ENCODE measurements around the gene HSPB7. TPM values are rescaled to one million over a fixed set of nuclear protein-coding genes. Genes with fewer than 3 reads are reported as not detected.

The HSPB7 gene
- total RNA-seq, 1 experiment from 2014 or later = not detected

DNA sequence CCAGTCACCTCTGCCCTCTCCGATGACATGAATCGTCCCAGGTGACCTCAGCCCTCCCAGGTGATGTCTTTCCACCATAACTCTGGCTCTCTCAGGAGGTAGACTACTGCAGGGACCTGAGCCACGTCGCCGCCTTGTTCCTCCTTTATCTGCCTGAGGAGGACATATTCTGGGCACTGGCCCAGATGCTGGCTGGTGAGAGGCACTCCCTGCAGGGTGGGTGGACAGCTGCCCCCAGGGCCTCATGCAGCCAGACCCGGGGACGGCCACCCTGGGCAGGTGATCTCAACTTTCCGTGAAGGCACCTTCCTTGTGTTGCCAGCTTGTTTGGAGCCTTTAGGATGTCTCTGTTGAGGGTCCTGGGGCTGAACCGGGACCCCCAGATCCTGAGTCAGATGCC lies 28.1 kb downstream of the HSPB7 start:
- Histone ChIP-seq H3K27me3 (replicated peaks; ENCODE audit: control insufficient read depth, insufficient read depth, low read length) (no peaks in the 10 kb centered on the region), H3K4me3 (ENCODE audit: low read depth, low read length) (no peak overlapping the region), H3K36me3 (ENCODE audit: control insufficient read depth, insufficient read depth, low read length) (no peaks in the 10 kb centered on the region), H3K4me1 (no peaks in the 10 kb centered on the region), H3K9me3 (no peaks in the 10 kb centered on the region)
- Mint-ChIP-seq H3K9me3 (ENCODE audit: unreplicated experiment) (no peaks in the 10 kb centered on the region), H3K27me3 (ENCODE audit: insufficient read depth, unreplicated experiment) (no peaks in the 10 kb centered on the region), H3K27ac (ENCODE audit: unreplicated experiment) (no peak overlapping the region), H3K4me3 (ENCODE audit: unreplicated experiment) (no peak overlapping the region), H3K36me3 (ENCODE audit: insufficient read depth, unreplicated experiment) (no peaks in the 10 kb centered on the region), H3K4me1 (ENCODE audit: low read depth, unreplicated experiment) (no peaks in the 10 kb centered on the region)
- TF ChIP-seq, protein P1, sequence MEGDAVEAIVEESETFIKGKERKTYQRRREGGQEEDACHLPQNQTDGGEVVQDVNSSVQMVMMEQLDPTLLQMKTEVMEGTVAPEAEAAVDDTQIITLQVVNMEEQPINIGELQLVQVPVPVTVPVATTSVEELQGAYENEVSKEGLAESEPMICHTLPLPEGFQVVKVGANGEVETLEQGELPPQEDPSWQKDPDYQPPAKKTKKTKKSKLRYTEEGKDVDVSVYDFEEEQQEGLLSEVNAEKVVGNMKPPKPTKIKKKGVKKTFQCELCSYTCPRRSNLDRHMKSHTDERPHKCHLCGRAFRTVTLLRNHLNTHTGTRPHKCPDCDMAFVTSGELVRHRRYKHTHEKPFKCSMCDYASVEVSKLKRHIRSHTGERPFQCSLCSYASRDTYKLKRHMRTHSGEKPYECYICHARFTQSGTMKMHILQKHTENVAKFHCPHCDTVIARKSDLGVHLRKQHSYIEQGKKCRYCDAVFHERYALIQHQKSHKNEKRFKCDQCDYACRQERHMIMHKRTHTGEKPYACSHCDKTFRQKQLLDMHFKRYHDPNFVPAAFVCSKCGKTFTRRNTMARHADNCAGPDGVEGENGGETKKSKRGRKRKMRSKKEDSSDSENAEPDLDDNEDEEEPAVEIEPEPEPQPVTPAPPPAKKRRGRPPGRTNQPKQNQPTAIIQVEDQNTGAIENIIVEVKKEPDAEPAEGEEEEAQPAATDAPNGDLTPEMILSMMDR (IDR thresholded peaks at IDR 0.05; ENCODE audit: insufficient read depth in 1 of 2, low read depth in 1 of 2, low read length in 1 of 2, severe bottlenecking in 1 of 2, unreplicated experiment in 1 of 2) = no peak
- intact Hi-C loops (cut with micrococcal nuclease; ENCODE audit: unreplicated experiment) = no loop called here
- ChIA-PET POLR2A (no interaction called here), CTCF (no interaction called here)
- no TSS peak for BruUV-seq (replicated peaks)
- DNase-seq = no peak

DNA sequence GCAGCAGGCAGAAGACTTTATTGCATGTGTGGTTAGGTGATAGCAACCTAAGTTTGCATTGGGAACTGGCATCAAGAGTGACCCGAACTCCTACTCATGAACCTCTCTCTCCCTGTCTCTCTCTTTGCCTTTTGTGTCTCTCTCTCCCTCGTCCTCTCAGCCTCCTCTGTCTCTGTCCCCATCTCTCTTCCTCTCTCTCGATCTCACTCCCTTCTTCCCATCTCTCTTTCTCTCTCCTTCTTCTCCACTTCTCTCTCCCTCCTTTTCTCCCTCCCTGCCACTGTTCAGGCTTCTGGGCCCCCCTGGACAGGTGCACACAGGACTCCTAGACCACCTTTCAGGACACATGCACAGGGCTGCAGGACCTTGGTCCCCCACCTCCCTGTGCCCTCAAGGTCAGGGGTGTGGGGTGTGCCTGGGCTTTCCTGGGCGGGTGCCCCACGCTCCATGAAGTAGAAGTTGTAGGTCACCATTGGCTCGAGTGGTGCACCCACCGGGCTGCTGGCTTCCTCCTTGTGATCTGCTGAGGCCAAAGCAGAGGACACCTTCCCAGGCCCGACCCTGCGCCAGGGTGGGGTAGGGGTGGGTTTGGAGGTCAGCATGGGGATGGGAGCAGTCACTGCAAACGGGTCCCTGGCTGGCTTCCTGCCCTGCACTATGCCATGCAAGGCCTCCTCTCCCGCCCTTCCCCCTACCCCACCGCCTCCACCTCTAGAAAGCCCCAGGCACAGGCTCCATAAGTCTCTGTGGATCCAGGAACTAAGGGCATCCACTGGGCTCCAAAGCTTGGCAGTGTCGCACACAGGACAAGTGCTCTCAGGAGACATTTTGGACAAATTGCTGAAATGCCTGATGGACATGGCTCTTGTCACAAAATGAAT lies 28.7 kb downstream of the HSPB7 start:
- Histone ChIP-seq H3K4me1 (no peaks in the 10 kb centered on the region), H3K9me3 (no peaks in the 10 kb centered on the region), H3K36me3 (ENCODE audit: control insufficient read depth, insufficient read depth, low read length) (no peaks in the 10 kb centered on the region), H3K27me3 (replicated peaks; ENCODE audit: control insufficient read depth, insufficient read depth, low read length) (no peaks in the 10 kb centered on the region), H3K4me3 (ENCODE audit: low read depth, low read length) (no peak overlapping the region)
- Mint-ChIP-seq H3K36me3 (ENCODE audit: insufficient read depth, unreplicated experiment) (no peaks in the 10 kb centered on the region), H3K27me3 (ENCODE audit: insufficient read depth, unreplicated experiment) (no peaks in the 10 kb centered on the region), H3K4me1 (ENCODE audit: low read depth, unreplicated experiment) (no peaks in the 10 kb centered on the region), H3K27ac (ENCODE audit: unreplicated experiment) (no peak overlapping the region), H3K4me3 (ENCODE audit: unreplicated experiment) (no peak overlapping the region), H3K9me3 (ENCODE audit: unreplicated experiment) (no peaks in the 10 kb centered on the region)
- no peak for DNase-seq
- TF ChIP-seq, protein P1 (IDR thresholded peaks at IDR 0.05; ENCODE audit: insufficient read depth in 1 of 2, low read depth in 1 of 2, low read length in 1 of 2, severe bottlenecking in 1 of 2, unreplicated experiment in 1 of 2) = no peak
- ChIA-PET POLR2A (no interaction called here), CTCF (no interaction called here)
- BruUV-seq (replicated peaks) = no TSS peak
- intact Hi-C loops (cut with micrococcal nuclease; ENCODE audit: unreplicated experiment) = no loop called here

DNA sequence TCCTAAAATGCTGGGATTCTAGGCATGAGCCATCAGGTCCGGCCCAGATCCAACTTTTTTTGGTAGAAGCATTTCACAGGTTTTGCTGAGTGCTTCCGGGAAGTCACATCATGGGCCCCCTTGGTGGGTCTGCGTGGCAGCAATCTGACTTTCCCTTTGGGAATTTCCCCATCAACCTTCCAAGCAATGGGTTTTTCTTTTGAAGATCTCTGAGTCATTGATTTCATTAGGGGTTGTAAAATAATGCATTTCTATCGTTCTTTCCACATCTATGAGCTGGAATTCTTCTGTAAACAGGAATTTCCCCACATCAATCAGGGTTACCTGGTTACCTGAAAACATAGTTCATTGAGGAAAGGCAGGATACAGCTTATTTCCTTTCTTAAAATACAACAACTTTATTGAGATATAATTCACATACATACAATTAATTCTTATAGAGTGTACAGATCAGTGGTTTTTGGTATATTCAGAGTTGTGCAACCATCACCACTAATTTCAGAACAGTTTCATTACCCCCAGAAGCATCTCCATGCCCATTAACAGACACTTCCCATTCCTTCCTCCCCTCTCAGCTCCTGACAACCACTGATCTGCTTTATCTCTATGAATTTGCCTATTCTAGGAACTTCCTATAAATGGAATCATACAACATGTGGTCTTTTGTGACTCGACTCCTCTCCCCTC lies 32.1 kb downstream of the HSPB7 start:
- no peak overlapping the region for H3K4me3 Mint-ChIP-seq (ENCODE audit: unreplicated experiment)
- H3K27me3 Mint-ChIP-seq (ENCODE audit: insufficient read depth, unreplicated experiment) = no peaks in the 10 kb centered on the region
- TF ChIP-seq, protein P1 (IDR thresholded peaks at IDR 0.05; ENCODE audit: insufficient read depth in 1 of 2, low read depth in 1 of 2, low read length in 1 of 2, severe bottlenecking in 1 of 2, unreplicated experiment in 1 of 2) = no peak
- no peak for DNase-seq
- Histone ChIP-seq H3K36me3 (ENCODE audit: control insufficient read depth, insufficient read depth, low read length) (no peaks in the 10 kb centered on the region), H3K9me3 (no peaks in the 10 kb centered on the region), H3K27me3 (replicated peaks; ENCODE audit: control insufficient read depth, insufficient read depth, low read length) (no peaks in the 10 kb centered on the region), H3K4me3 (ENCODE audit: low read depth, low read length) (no peak overlapping the region), H3K4me1 (no peaks in the 10 kb centered on the region)
- BruUV-seq (replicated peaks) = no TSS peak
- ChIA-PET CTCF (interaction anchor here (1.1 kb wide), 1 partner anchor 11 kb away, joined by 3 read pairs; no protein-coding TSS in a partner anchor), POLR2A (no interaction called here)
- H3K4me1 Mint-ChIP-seq (ENCODE audit: low read depth, unreplicated experiment) = no peaks in the 10 kb centered on the region
- H3K27ac Mint-ChIP-seq (ENCODE audit: unreplicated experiment) = no peak overlapping the region
- H3K9me3 Mint-ChIP-seq (ENCODE audit: unreplicated experiment) = peaks cover 11% of the 10 kb centered on the region
- no peaks in the 10 kb centered on the region for H3K36me3 Mint-ChIP-seq (ENCODE audit: insufficient read depth, unreplicated experiment)
- intact Hi-C loops (cut with micrococcal nuclease; ENCODE audit: unreplicated experiment) = no loop called here
